ENCODE data around the gene NOL4L. TPM values are rescaled to one million over a fixed set of nuclear protein-coding genes. Genes with fewer than 3 reads are reported as not detected.

The NOL4L gene
- total and polyA plus RNA-seq, 2 experiments from 2014 or later: 38.8 to 39.2 TPM

GRCh38 chr20:32606107-32606506 lies 21.0 kb upstream of the NOL4L start:
- no peak for DNase-seq (ENCODE audit: low spot score)
- no peak overlapping the region for H3K4me3 ChIP-seq
- H3K4me1 ChIP-seq (ENCODE audit: insufficient read depth): peaks cover 12% of the 10 kb centered on the region
- H3F3A ChIP-seq (replicated peaks; ENCODE audit: low read depth): peaks cover 11% of the 10 kb centered on the region; the same call in 1 of the 2 replicates
- H3K4me2 ChIP-seq: no peak overlapping the region
- TF ChIP-seq JUNB (IDR thresholded peaks at IDR 0.05; ENCODE audit: unreplicated experiment) (no peak), REST (IDR thresholded peaks at IDR 0.05; ENCODE audit: unreplicated experiment) (no peak), CTCF (conservative IDR thresholded peaks at IDR 0.05; ENCODE audit: low read depth in 2 of 2) (no peak), STAT1 (IDR thresholded peaks at IDR 0.05; ENCODE audit: unreplicated experiment) (no peak)
- no peaks in the 10 kb centered on the region for H3K36me3 Mint-ChIP-seq (ENCODE audit: low read depth)
- H3K9me3 Mint-ChIP-seq: no peaks in the 10 kb centered on the region; the same call in 1 of the 3 replicates
- H3K9me2 ChIP-seq (ENCODE audit: insufficient read depth): no peaks in the 10 kb centered on the region
- H3K27me3 Mint-ChIP-seq (ENCODE audit: insufficient read depth, low read depth, poor library complexity): peaks cover 5% of the 10 kb centered on the region
- no peak overlapping the region for H3K4me3 Mint-ChIP-seq
- ATAC-seq: no peak
- H3K27me3 ChIP-seq (ENCODE audit: insufficient read depth): no peaks in the 10 kb centered on the region
- no peak overlapping the region for H3K27ac Mint-ChIP-seq
- H3K4me1 Mint-ChIP-seq: peaks cover 6% of the 10 kb centered on the region
- H3K27ac ChIP-seq (ENCODE audit: low read depth): no peak overlapping the region
- no peaks in the 10 kb centered on the region for H3K79me2 ChIP-seq (replicated peaks; ENCODE audit: insufficient read depth)
- peak overlapping the region; percentile 67 for H2AFZ ChIP-seq
- H3K36me3 ChIP-seq (ENCODE audit: insufficient read depth): no peaks in the 10 kb centered on the region
- no peaks in the 10 kb centered on the region for H4K20me1 ChIP-seq (replicated peaks; ENCODE audit: insufficient read depth)

GRCh38 chr20:32605167-32605656 lies 20.1 kb upstream of the NOL4L start:
- Histone ChIP-seq H2AFZ (peak overlapping the region; percentile 67), H3K4me3 (no peak overlapping the region), H3K36me3 (ENCODE audit: insufficient read depth) (no peaks in the 10 kb centered on the region), H3K27ac (ENCODE audit: low read depth) (no peak overlapping the region), H3F3A (replicated peaks; ENCODE audit: low read depth) (peaks cover 11% of the 10 kb centered on the region; the same call in 1 of the 2 replicates), H3K79me2 (replicated peaks; ENCODE audit: insufficient read depth) (no peaks in the 10 kb centered on the region), H4K20me1 (replicated peaks; ENCODE audit: insufficient read depth) (no peaks in the 10 kb centered on the region), H3K27me3 (ENCODE audit: insufficient read depth) (no peaks in the 10 kb centered on the region), H3K9me2 (ENCODE audit: insufficient read depth) (no peaks in the 10 kb centered on the region), H3K4me1 (ENCODE audit: insufficient read depth) (peaks cover 11% of the 10 kb centered on the region), H3K4me2 (no peak overlapping the region)
- Mint-ChIP-seq H3K27ac (no peak overlapping the region), H3K27me3 (ENCODE audit: insufficient read depth, low read depth, poor library complexity) (peaks cover 5% of the 10 kb centered on the region), H3K9me3 (no peaks in the 10 kb centered on the region; the same call in 1 of the 3 replicates), H3K4me1 (peaks cover 5% of the 10 kb centered on the region), H3K4me3 (no peak overlapping the region), H3K36me3 (ENCODE audit: low read depth) (no peaks in the 10 kb centered on the region)
- peak; percentile 44 for DNase-seq (ENCODE audit: low spot score)
- ATAC-seq: peak; percentile 72
- TF ChIP-seq ZNF114 (CRISPR knock-in tag; IDR thresholded peaks at IDR 0.05): no peak
- TF ChIP-seq CTCF (conservative IDR thresholded peaks at IDR 0.05; ENCODE audit: low read depth in 2 of 2): no peak
- no peak for TF ChIP-seq EZH2 (IDR thresholded peaks at IDR 0.05; ENCODE audit: low read depth, unreplicated experiment)
- no peak for TF ChIP-seq NANOG (IDR thresholded peaks at IDR 0.05; ENCODE audit: borderline replicate concordance)
- no peak for TF ChIP-seq STAT1 (IDR thresholded peaks at IDR 0.05; ENCODE audit: unreplicated experiment)
- no peak for TF ChIP-seq EZH2phosphoT487 (IDR thresholded peaks at IDR 0.05; ENCODE audit: unreplicated experiment)
- no peak for TF ChIP-seq ETS1 (IDR thresholded peaks at IDR 0.05)
- TF ChIP-seq ZNF331 (CRISPR knock-in tag; IDR thresholded peaks at IDR 0.05; ENCODE audit: low read depth): no peak
- TF ChIP-seq REST (IDR thresholded peaks at IDR 0.05; ENCODE audit: unreplicated experiment): no peak
- TF ChIP-seq POLR2AphosphoS5 (IDR thresholded peaks at IDR 0.05; ENCODE audit: low read depth): no peak
- TF ChIP-seq CREB1 (CRISPR knock-in tag; IDR thresholded peaks at IDR 0.05; ENCODE audit: low read depth): no peak

Measured in GM23338 (cell line).